HL-60 (cell line): ENCODE results near the gene SKI.

Experiments
- POLR2AphosphoS5 ChIP-seq: IDR thresholded peaks from 2 replicates; pipeline ENCODE4 v1.6.1; 2012; ENCODE audit warnings: low read depth
- SPI1 ChIP-seq: IDR thresholded peaks from 2 replicates; pipeline ENCODE4 v1.6.1; 2012; ENCODE audit warnings: low read depth, mild to moderate bottlenecking, borderline replicate concordance
- TF ChIP-seq, protein P1 (sequence below): IDR thresholded peaks from one replicate; pipeline ENCODE4 v1.5.1; 2011; ENCODE audit warnings: low read length, control low read depth, inconsistent platforms; ENCODE audit not compliant: insufficient read depth
- TF ChIP-seq, protein P2 (sequence below): IDR thresholded peaks from 2 replicates; pipeline ENCODE4 v1.6.1; 2012; ENCODE audit warnings: low read depth; ENCODE audit not compliant: insufficient replicate concordance

DNA sequence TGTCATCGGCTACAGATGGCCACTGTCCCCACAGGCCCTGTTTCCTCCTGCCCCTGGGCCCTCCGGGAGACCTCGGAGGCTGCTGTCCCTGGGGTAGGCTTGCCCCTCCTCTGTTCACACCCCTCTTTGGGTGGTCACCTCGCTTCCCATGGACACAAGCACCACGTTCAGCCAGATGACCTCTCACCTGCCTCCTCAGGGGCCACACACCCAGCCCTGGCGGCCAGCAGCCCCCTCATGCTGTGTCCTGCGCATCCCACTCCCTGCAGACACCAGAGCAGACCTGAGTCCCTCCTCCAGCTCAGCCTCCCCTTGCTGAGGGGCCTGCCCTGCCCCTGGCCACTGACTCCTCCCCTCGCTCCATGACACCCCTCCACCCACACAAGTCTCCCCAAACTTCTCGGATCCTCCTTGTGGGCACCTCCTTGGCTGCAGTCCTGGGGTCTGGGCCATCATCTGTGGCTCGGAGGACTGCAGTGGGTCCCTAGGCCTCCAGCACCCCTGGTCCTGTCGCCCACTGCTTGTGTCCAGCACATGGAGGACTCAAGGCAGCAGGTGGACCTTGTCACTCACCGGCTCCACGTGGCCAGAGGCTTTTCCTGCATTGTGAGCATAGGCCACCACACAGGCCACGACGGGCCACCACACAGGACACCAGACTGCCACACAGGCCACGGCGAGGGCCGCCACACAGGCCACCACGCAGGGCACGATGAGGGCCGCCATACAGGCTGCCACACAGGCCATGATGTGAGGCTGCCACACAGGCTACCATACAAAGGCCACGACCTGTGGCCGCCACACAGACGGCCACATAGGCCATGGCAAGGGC is 112.2 kb downstream of the SKI start:
- TF ChIP-seq, protein P1, sequence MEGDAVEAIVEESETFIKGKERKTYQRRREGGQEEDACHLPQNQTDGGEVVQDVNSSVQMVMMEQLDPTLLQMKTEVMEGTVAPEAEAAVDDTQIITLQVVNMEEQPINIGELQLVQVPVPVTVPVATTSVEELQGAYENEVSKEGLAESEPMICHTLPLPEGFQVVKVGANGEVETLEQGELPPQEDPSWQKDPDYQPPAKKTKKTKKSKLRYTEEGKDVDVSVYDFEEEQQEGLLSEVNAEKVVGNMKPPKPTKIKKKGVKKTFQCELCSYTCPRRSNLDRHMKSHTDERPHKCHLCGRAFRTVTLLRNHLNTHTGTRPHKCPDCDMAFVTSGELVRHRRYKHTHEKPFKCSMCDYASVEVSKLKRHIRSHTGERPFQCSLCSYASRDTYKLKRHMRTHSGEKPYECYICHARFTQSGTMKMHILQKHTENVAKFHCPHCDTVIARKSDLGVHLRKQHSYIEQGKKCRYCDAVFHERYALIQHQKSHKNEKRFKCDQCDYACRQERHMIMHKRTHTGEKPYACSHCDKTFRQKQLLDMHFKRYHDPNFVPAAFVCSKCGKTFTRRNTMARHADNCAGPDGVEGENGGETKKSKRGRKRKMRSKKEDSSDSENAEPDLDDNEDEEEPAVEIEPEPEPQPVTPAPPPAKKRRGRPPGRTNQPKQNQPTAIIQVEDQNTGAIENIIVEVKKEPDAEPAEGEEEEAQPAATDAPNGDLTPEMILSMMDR, result no peak
- TF ChIP-seq, protein P2, sequence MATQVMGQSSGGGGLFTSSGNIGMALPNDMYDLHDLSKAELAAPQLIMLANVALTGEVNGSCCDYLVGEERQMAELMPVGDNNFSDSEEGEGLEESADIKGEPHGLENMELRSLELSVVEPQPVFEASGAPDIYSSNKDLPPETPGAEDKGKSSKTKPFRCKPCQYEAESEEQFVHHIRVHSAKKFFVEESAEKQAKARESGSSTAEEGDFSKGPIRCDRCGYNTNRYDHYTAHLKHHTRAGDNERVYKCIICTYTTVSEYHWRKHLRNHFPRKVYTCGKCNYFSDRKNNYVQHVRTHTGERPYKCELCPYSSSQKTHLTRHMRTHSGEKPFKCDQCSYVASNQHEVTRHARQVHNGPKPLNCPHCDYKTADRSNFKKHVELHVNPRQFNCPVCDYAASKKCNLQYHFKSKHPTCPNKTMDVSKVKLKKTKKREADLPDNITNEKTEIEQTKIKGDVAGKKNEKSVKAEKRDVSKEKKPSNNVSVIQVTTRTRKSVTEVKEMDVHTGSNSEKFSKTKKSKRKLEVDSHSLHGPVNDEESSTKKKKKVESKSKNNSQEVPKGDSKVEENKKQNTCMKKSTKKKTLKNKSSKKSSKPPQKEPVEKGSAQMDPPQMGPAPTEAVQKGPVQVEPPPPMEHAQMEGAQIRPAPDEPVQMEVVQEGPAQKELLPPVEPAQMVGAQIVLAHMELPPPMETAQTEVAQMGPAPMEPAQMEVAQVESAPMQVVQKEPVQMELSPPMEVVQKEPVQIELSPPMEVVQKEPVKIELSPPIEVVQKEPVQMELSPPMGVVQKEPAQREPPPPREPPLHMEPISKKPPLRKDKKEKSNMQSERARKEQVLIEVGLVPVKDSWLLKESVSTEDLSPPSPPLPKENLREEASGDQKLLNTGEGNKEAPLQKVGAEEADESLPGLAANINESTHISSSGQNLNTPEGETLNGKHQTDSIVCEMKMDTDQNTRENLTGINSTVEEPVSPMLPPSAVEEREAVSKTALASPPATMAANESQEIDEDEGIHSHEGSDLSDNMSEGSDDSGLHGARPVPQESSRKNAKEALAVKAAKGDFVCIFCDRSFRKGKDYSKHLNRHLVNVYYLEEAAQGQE, result no peak
- TF ChIP-seq POLR2AphosphoS5 (no peak), SPI1 (no peak)
